HG02981 (cell line): Measurements from ENCODE around the gene FAM186B.

Experiments used
- ATAC-seq: cut with Tn5 transposase; IDR thresholded peaks from one replicate; pipeline ENCODE4 v1.9.1; 2021; ENCODE audit warnings: mild to moderate bottlenecking, moderate library complexity; ENCODE audit not compliant: unreplicated experiment

FAM186B gene

GRCh38 chr12:49577589-49578315 is 27.7 kb downstream of the FAM186B start:
- no peak for ATAC-seq

- peak; percentile 19 for ATAC-seq
Measured at GRCh38 chr12:49568442-49569162, 36.8 kb downstream of the FAM186B start.

DNA sequence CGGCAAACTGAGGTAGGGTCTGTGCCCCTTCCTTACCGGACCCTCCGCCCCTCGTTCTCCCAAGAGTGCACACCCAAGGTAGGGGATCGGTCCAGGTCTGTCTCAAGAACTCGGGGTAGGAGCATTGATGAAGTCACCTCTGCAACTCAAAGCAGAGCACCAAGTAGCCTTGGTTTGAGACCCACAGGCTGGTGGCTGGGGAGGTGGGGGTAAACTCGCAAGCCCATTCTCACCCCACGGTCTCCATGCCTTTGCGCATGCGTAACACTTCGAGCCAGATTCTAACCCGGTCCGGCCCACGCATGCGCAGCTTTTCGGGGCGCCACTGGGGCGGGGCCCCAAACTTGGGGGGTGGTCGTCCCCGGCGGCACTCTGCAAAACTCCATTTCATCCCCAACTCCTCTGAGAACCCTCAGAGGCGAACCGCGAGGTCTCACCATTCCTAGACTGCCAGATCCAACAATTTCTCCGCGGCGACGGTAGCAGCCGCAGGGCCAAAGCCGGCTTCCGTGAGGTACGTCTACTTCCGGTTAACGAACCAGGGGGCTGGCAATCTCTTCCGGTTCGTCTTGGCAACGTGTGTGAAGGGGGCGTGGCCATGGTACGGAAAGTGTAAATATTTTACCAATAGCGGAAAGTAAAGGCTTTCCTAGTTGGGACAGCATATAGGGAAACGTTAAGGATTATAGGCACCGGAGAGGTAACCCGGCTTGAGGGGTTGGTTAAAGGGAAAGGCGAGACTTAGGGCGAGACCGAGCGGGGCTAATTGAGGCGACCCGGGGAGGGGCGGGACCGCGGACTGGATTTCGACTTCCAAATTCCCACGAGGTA is 37.6 kb downstream of the FAM186B start, which contains the start of gene MCRS1:
MCRS1 (minus strand) TSS at position 532 of the 831 bp plus-strand sequence. CDS start 1,411 bp downstream, outside the sequence.
- peak; percentile 80 for ATAC-seq

- ATAC-seq = peak; percentile 10
Measured at GRCh38 chr12:49567302-49567610, 38.2 kb downstream of the FAM186B start.

GRCh38 chr12:49566361-49566760 is 39.1 kb downstream of the FAM186B start:
- no peak for ATAC-seq

DNA sequence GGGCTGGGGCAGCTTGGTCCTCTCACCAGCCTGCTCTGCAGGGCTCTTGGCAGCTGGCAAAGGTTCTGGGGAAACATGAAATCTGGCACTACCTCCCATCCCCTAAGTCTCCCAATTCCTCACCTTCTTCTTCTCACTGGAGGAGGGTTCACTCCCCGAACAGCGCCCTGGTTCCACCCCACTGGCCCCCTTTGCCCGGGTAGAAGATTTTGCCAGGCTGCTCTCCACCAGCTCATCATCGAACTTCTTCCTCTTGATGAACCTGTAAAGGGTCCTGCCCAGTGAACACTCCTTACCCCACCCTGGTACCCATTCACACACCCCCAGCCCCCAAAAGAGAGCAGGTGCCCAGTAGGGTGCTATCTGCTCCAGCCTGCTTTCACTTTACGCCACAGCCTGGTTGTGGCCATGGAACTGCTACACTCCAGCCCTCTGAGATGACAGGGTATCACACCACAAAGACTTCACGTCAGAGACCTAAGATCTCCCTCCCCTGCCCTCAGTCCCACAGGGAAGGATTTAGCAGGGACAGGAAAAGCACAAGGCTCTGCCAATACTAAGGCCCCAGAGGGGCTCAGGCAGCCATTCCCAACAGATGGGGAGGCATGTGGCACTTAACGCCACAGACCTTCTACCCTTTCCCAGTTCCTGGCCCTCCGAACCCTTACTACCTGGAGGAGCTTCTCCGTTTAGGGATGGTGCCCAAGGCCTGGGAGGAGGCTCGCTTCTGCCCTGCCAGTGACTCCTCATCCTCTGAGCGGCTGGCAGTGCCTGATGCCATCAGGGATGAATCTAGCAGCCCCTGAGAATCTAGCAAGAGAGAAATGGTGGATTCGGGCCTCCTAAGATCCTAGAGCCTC is 39.8 kb downstream of the FAM186B start:
- ATAC-seq = no peak

- ATAC-seq = no peak
Measured at GRCh38 chr12:49564686-49565405, 40.6 kb downstream of the FAM186B start.

DNA sequence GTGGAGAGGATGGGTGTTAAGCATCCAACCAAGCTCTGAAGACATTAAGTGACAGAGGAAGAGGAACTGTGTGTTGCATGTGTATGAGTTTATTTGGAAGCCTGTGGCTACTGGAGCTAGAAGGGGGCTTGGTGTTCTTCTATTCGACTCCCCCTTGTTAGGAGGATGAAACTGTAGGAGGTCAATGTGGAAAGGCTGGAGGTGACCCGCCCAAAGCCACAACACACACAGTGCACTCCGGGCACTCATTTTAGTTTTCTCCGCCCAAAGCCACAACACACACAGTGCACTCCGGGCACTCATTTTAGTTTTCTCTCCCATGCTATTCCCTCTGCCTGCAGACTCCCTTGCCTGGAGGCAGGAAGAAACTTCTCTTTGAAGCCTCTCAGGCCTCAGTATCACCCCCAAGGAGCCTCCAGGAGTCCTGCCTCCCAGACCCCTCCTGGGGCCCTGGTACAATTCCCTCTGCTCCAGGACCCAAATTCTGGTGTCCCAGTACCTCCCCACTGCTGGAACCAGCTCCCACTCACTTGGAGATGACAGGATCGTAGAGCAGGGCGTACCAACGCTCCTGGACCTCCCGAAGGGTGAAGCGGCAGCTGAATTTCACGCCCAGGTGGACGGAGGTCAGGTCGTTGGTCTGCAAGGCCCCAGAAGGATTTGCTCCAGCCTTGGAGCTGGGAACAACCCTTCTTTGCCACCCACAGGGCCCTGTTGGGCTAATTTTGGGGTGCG is 41.3 kb downstream of the FAM186B start:
- no peak for ATAC-seq

- no peak for ATAC-seq
Measured at GRCh38 chr12:49562831-49563230, 42.6 kb downstream of the FAM186B start.

DNA sequence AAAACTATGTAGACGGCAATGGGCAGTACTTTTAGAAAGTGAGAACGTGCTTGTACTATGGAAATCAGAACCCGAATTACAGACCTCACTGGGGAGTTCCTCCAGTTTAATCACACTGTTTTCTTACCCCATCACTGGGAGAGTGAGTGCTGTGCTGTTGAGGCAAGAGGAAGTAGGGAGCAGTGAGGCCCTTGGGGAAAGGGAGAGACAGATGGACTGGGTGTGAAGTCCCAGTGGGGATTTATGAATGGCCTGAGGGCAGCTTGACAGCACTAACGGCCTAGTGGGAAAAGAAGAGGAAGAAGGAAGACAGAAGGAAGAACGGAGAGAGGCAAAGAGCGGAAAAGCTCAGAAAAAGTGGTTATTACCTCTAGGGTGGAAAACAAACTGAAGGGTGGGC is 43.2 kb downstream of the FAM186B start:
- no peak for ATAC-seq

- no peak for ATAC-seq
Measured at GRCh38 chr12:49560695-49561094, 44.7 kb downstream of the FAM186B start.

- no peak for ATAC-seq
Measured at GRCh38 chr12:49559011-49559675, 46.3 kb downstream of the FAM186B start.

DNA sequence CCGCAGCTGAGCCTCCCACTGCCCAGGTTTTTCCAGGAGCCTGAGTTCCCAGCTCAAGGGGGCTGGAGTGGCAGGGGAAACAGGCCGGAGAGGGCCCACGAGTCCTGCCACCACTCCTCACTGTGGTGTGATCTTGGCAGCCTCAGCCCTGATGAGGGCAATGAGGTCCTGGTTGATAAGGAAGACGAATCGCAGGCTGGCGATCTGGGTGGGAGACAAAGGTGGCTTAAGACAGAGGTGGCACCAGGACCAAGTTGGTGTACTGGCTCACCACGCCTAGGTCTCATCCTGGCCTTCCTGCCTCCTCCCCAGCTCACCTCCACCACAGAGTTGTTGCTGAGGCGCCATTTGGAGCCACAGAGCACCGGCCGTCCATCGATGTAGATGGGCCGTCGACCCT is 46.9 kb downstream of the FAM186B start:
- ATAC-seq = no peak

DNA sequence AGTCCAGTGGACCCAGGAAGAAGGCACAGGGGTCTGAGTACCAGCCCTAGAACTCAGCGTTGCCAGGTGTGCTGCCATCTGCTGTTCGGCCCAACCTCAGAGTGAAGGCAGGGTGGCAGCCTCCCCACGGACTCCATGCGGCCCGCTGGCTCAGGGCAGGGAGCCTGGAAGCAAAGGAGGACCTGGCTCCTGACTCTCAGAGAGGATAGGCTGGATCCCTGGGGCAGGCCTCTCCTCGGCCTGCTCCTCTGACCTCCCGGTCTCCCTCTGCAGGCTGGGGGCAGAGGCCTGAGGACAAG is 47.6 kb downstream of the FAM186B start:
- no peak for ATAC-seq

DNA sequence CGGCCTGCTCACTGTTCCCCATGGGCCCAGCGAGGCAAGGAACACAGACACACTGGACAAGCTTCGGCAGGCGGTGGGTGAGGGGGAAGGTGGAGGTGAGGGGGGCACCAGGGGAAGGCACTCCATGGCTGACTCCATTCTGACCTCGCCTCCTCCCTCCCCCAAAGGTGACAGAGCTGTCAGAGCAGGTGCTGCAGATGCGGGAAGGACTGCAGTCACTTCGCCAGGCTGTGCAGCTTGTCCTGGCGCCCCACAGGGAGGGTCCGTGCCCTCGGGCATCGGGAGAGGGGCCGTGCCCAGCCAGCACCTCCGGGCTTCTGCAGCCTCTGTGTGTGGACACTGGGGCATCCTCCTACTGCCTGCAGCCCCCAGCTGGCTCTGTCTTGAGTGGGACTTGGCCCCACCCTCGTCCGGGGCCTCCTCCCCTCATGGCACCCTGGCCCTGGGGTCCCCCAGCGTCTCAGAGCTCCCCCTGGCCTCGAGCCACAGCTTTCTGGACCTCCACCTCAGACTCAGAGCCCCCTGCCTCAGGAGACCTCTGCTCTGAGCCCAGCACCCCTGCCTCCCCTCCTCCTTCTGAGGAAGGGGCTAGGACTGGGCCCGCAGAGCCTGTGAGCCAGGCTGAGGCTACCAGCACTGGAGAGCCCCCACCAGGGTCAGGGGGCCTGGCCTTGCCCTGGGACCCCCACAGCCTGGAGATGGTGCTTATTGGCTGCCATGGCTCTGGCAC is 48.1 kb downstream of the FAM186B start:
- ATAC-seq = no peak

DNA sequence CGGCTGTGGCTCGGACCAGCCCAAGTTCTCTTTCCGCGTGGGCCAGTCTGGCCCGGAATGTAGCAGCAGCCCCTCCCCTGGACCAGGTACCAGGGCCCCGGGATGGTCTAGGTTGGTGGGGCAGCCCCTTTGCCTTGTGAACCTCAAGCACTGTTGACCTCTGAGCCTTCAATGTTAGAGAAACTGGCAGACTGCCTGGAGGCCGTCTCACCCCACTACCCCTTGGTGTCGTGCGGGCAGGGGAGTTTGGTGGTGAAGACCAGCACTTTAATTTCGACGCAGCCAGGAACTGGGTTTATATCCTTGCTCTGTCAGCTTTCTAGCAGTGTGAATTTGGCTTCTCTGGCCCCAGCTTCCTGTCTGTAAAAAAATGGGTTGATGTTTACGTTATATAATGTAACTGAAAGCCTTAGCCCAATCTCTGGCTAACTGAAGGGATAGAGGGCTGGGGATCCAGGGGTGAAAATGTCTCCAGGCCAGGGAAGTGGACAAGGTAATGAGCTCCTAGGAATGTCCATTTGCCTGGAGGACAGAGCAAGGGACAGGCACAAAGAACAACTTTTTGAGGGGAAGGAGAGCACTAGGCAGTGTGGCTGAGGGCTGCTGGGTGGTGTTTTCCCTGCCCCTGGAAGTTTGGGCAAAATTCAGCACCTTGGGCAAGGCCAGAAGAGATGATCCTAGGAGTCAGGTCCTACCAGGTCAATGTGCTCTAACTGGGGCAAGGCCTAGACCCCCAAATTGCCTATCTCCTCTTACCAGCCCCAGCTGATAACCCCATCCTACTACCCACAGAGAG is 48.9 kb downstream of the FAM186B start:
- ATAC-seq = no peak

DNA sequence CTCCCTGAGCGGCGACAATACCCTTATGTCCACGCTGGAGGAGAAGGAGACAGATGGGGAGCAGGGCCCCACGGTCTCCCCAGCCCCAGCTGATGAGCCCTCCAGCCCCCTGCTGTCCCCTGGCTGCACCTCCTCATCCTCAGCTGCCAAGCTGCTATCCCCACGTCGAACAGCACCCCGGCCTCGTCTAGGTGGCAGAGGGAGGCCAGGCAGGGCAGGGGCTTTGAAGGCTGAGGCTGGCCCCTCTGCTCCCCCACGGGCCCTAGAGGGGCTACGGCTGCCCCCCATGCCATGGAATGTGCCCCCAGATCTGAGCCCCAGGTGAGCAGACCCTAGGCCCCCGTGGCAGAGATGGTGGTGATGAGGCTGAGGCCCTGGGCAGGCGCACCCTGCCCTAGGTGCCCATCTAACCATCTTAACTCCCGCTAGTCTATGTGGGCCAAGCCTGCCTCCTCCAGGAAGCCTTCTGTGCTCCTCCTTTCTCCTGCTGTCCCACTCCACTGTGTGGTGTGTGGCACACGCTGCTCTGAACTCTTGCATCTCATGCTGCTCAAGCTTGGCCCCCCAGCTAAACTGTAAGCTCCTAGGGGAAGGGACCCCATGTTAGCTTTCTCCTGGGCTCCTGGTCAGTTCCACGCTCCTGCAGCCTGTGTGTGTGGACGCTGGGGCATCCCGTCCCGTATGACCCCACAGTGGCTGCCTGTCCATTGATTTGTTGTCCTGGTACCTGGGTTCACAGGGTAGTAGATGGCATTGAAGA is 49.6 kb downstream of the FAM186B start:
- no peak for ATAC-seq
